T-helper 2 cell treated with Interferon-gamma antibody and Interleukin-4, amounts not matched to agents 100 ng/mL and 5 ng/mL, for 36 hours (primary cell): Measurements from ENCODE around the gene SLC17A1. TPM values are rescaled to one million over a fixed set of nuclear protein-coding genes. Genes with fewer than 3 reads are reported as not detected.

Experiments used
- intact Hi-C: fragments of 100-400 bp; cut with micrococcal nuclease; formaldehyde crosslinking; loops from one replicate; pipeline ENCODE4 v1.15.1; 2023
- total RNA-seq: library from RNA; stranded (reverse); gene quantifications from 2 replicates; pipeline ENCODE4 v1.2.3, GENCODE V29; 2022

The SLC17A1 gene
- not detected in 2 replicates for total RNA-seq

- intact Hi-C loops, result no loop called here
Measured at GRCh38 chr6:25831532-25832306, at the start of gene SLC17A1. Gene SLC17A1 (minus strand): TSS chr6:25832052. CDS start chr6:25830557, 1,495 bp downstream.

GRCh38 chr6:25880601-25881000 lies 48.7 kb upstream of the SLC17A1 start:
- intact Hi-C loops, result no loop called here

GRCh38 chr6:25878721-25879322 lies 47.0 kb upstream of the SLC17A1 start:
- intact Hi-C loops, result no loop called here

DNA sequence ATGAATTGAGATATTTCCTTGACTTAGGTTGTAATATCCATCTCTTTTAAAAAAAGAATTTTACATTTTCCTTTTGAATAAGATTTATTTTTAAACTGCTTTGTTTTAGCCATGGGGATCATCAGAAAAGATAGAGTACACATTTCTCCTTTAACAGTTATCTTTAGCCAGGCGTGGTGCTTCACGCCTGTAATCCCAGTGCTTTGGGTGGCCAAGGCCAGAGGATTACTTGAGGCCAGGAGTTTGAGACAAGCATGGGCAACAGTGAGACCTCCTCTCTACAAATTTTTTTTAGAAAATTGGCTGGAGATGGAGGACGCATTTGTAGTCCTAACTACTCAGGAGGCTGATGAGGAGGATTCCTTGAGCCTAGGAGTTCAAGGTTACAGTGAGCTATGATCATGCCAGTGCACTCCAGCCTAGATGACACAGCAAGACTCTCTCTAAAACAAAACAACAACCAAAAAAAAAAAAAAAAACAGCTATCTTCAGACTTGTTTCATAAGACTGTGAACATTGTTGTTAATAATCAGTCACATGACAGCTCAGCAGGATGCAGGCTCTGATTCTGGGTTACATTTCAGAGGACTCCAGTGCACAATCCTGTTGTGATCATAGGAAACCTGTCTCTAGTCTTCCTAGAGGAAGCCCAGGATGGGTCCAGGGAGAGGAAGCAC lies 44.2 kb upstream of the SLC17A1 start:
- intact Hi-C loops, result no loop called here

GRCh38 chr6:25875563-25875905 lies 43.7 kb upstream of the SLC17A1 start:
- intact Hi-C loops, result no loop called here

DNA sequence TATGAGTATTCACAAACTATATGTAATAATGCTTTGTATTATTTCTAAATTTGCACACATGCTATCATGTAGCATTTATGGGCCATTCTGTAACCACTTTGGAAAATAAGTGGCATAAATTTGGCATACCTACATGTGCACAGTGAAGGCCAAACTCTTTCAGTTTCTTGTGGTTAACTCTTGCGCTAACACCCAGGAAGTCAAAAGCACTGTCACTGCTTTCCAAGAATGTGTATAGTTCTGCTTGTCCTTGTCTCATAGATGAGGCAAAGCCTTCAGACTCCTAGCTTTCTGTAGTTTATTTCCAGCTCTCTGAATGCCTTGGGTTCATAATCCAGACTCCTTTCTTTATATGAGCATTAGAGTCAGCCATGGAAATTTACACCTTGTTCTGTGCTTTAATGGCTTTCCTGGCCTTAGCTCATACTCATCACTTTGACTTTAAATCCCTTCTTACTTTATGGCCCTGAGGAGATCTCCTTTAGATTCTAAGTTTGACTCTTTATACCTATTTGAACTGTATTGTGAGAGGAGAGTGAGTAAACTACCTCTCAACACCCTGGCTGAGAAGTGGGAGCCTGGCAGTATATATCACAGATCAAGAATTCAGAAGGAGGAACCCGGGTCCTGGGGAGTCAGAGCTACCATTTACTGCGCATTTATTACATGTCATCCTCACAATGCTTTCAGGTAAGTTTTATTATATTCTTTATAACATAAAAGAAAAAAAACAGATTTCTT lies 43.1 kb upstream of the SLC17A1 start:
- intact Hi-C loops, result loop anchor here (1.0 kb wide), 1 partner anchor 9 kb away; no protein-coding TSS in a partner anchor

GRCh38 chr6:25874118-25874517 lies 42.3 kb upstream of the SLC17A1 start, which contains the start of gene SLC17A3:
Gene SLC17A3 (minus strand): TSS chr6:25874243. CDS start chr6:25868387, 5,856 bp downstream.
- intact Hi-C loops, result loop anchor here (1.0 kb wide), 1 partner anchor 8 kb away; no protein-coding TSS in a partner anchor

GRCh38 chr6:25872814-25873213 lies 41.0 kb upstream of the SLC17A1 start:
- intact Hi-C loops, result no loop called here

DNA sequence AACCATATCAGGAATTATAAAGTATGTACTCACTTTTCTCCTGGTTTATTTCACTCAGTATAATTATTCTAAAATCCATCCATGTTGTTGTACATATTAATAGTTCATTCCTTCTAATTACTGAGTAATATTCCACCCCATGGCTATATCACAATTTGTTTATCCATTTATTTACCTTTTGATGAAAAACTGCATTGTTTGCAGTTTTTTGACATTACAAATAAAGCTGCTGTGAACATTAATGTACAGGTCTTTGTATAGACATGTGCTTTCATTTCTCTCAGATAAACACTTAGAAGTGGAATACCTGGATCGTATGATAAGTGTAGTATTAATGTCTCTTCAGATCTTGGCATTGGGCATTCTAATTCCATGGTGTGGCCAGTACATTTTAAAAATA lies 38.0 kb upstream of the SLC17A1 start:
- intact Hi-C loops, result loop anchor here (10.0 kb wide), 1 partner anchor 75 kb away; no protein-coding TSS in a partner anchor

- intact Hi-C loops, result loop anchor here (10.0 kb wide), 1 partner anchor 76 kb away; no protein-coding TSS in a partner anchor
Measured at GRCh38 chr6:25868436-25869183, 36.8 kb upstream of the SLC17A1 start.

GRCh38 chr6:25866011-25866410 lies 34.2 kb upstream of the SLC17A1 start:
- intact Hi-C loops, result loop anchor here (1.0 to 10.0 kb wide), 2 partner anchors 8 to 79 kb away; partner anchors contain the start of gene SLC17A3

- intact Hi-C loops, result loop anchor here (10.0 kb wide), 1 partner anchor 81 kb away; no protein-coding TSS in a partner anchor
Measured at GRCh38 chr6:25863360-25863759, 31.5 kb upstream of the SLC17A1 start.

DNA sequence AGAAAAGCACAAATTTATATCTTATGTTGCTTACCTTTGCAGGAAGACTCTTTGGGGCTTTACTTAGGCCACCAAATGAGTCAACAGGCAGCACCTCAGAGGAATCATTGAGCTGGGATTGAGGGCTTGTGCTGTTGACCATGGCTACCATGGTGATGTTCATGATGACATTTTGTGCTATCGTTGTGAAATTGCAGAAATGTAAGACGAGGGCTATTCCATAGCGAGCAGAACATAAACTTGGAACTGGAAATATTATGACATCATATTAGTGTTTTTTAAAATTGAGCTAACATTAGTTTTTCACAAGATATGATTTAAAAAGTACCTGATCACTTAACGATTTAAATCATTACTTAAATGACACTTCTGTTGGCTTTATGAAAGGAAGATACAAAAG lies 30.3 kb upstream of the SLC17A1 start:
- intact Hi-C loops, result loop anchor here (10.0 kb wide), 1 partner anchor 83 kb away; no protein-coding TSS in a partner anchor

- intact Hi-C loops, result no loop called here
Measured at GRCh38 chr6:25852756-25853155, 20.9 kb upstream of the SLC17A1 start.

GRCh38 chr6:25851961-25852360 lies 20.1 kb upstream of the SLC17A1 start:
- intact Hi-C loops, result no loop called here

DNA sequence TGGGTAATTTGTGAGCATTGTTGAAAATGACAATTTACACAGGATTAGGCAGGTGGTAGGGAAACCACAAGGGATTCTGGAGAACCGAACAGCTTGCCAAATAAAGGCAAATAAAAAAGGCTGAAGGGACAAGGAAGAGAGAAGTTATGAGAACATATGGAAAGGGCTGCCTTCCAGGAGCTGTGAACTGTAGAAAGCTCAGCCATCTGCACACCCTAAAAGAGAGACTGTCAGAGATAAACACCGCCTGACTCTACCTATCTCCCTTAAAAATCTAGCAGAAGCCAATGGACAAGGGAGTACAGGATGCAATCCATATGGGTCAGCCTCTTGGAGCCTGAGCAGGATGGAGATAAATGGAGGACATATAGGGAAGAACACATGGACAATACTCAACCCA lies 12.7 kb upstream of the SLC17A1 start:
- intact Hi-C loops, result no loop called here

- intact Hi-C loops, result no loop called here
Measured at GRCh38 chr6:25842526-25842925, 10.7 kb upstream of the SLC17A1 start.

DNA sequence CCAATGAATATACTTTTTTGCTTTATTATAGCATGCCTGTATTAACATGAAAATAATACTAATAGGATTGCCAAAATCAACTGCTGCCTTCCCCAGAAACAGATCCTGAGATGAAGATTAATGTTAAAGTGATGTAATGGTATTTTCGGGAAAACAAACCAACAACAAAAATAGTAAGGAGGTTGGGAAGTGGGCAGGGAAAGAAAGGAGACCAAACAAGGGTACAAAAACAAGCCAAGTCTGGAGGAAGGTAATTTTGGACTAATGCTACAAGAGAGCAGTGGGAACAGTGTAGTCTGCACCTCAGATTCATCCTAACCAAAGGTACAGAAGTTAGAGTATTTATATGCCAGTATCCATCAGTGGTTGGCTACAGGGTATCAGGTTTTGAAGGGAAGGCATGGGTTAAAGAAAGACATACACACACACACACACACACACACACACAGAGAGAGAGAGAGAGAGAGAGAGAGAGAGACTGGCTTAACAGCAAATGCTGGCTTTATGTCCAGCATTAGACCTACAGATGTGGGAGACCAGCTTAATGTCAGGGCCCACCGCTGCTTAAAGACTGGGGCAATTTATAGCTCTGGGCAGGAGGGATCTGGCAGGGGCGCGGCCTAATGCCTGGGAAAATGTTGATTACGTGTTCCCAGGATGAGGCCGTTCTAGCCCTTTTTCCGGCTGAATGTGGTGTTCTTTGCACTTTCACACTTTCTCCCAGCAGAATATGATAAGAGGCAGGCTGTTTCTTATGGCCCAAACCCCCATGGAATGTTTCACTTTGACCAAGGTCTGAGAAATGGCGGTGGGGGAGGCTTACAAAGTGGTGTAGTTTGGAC lies 3.8 kb upstream of the SLC17A1 start:
- intact Hi-C loops, result no loop called here

- intact Hi-C loops, result no loop called here
Measured at GRCh38 chr6:25834950-25835349, 3.1 kb upstream of the SLC17A1 start.
